ENCODE data around the gene PLAC8L1. TPM values are rescaled to one million over a fixed set of nuclear protein-coding genes. Genes with fewer than 3 reads are reported as not detected.

PLAC8L1 gene
- total and polyA plus RNA-seq, 2 of the 8 experiments (the other 6 are each of a cell fraction or from before 2014, with no cell fraction given), result 0.42 TPM; not detected in 1

GRCh38 chr5:146048994-146049703, 56.2 kb downstream of the PLAC8L1 start:
- H4K20me1 ChIP-seq (replicated peaks in 1 of 2; ENCODE audit: control insufficient read depth in 1 of 2, insufficient read depth in 2 of 2, low read length in 2 of 2), result no peaks in the 10 kb centered on the region
- no peak overlapping the region for H2AK5ac ChIP-seq (ENCODE audit: low read depth, low read length)
- POLR2A ChIA-PET (ENCODE audit: partially characterized antibody), result no interaction called here
- CTCF ChIA-PET (ENCODE audit: partially characterized antibody), result interaction anchor here (0.6 to 8.2 kb wide), 26 partner anchors 8 to 1716 kb away, joined by 3 to 77 read pairs (median 5); no protein-coding TSS in a partner anchor
- H3K14ac ChIP-seq (ENCODE audit: insufficient read length), result no peak overlapping the region
- H3K4me2 ChIP-seq (ENCODE audit: insufficient read depth in 1 of 2, low read depth in 2 of 2, low read length in 2 of 2), result no peak overlapping the region
- H2AFZ ChIP-seq (ENCODE audit: low read length), result peak overlapping the region; percentile 91; the same call in 1 of the 2 replicates
- no peak overlapping the region for H2BK5ac ChIP-seq (ENCODE audit: low read depth, low read length)
- H3K56ac ChIP-seq (replicated peaks; ENCODE audit: insufficient read length, low read depth, low read length), result no peak overlapping the region
- H3K4ac ChIP-seq (replicated peaks; ENCODE audit: insufficient read length, low read depth, low read length), result no peak overlapping the region
- H2BK15ac ChIP-seq (ENCODE audit: low read length), result no peak overlapping the region
- no peaks in the 10 kb centered on the region for H3K79me1 ChIP-seq (ENCODE audit: low read depth, low read length)
- H4K91ac ChIP-seq (replicated peaks; ENCODE audit: insufficient read length, low read length), result no peak overlapping the region
- WGBS, 2 experiments (ENCODE audit: extremely low coverage in 1 of 2, insufficient coverage in 1 of 2, insufficient read length in 1 of 2, insufficient replicate concordance in 2 of 2, low coverage in 1 of 2, low lambda C conversion rate in 2 of 2, missing lambda C conversion rate in 1 of 2), result 80% methylated on average over 15 of the region's 15 CpGs; no CpG with 5 or more reads in 1 of the 2 experiments
- H4K5ac ChIP-seq (ENCODE audit: insufficient read length, low read depth, low read length), result no peak overlapping the region
- no peaks in the 10 kb centered on the region for H3K23me2 ChIP-seq (ENCODE audit: low read depth, low read length)
- peak in 1 of 2 experiments; percentile 76 for DNase-seq (ENCODE audit: low read depth in 1 of 2, low spot score in 2 of 2)
- H3K18ac ChIP-seq (ENCODE audit: extremely low read depth, low read length), result no peak overlapping the region
- no peaks in the 10 kb centered on the region for H3K79me2 ChIP-seq (ENCODE audit: control insufficient read depth in 1 of 2, insufficient read depth in 2 of 2, low read length in 2 of 2)
- no peaks in the 10 kb centered on the region; a peak in 1 of 7 replicates for H3K4me1 ChIP-seq (replicated peaks in 1 of 4; ENCODE audit: control insufficient read depth in 3 of 4, insufficient read depth in 4 of 4, low read length in 3 of 4)
- H3K4me3 ChIP-seq (ENCODE audit: extremely low read depth in 1 of 4, insufficient read depth in 2 of 4, low read depth in 3 of 4, low read length in 4 of 4), result no peak overlapping the region
- H4K8ac ChIP-seq (ENCODE audit: extremely low read depth, insufficient read depth, low read length), result no peak overlapping the region
- H3K23ac ChIP-seq (ENCODE audit: insufficient read length), result no peak overlapping the region
- H3K27me3 ChIP-seq (replicated peaks in 1 of 4; ENCODE audit: control insufficient read depth in 3 of 4, extremely low read depth in 1 of 4, insufficient read depth in 3 of 4, low read length in 3 of 4), result no peaks in the 10 kb centered on the region
- H2BK120ac ChIP-seq (replicated peaks; ENCODE audit: low read depth, low read length), result no peak overlapping the region
- peak; percentile 87 for FAIRE-seq
- H2BK12ac ChIP-seq (ENCODE audit: low read depth, low read length), result no peak overlapping the region
- no peak overlapping the region for H3K27ac ChIP-seq (ENCODE audit: low read depth, low read length)
- no peaks in the 10 kb centered on the region for H3K9me3 ChIP-seq (ENCODE audit: insufficient read depth in 2 of 2, low read depth in 1 of 2, low read length in 1 of 2)
- H3K9ac ChIP-seq (replicated peaks in 1 of 4; ENCODE audit: extremely low read depth in 1 of 4, low read depth in 3 of 4, low read length in 3 of 4), result no peak overlapping the region
- no peaks in the 10 kb centered on the region for H3K36me3 ChIP-seq (ENCODE audit: control insufficient read depth in 2 of 4, insufficient read depth in 4 of 4, low read length in 3 of 4)
- H2BK20ac ChIP-seq (ENCODE audit: low read length), result no peak overlapping the region
- TF ChIP-seq CHD2 (IDR thresholded peaks at IDR 0.05; ENCODE audit: low read length), result no peak

Data from H1 (cell line).